ENCODE data around the gene NCOA6.

The NCOA6 gene

GRCh38 chr20:34829191-34829590, 3.7 kb upstream of the NCOA6 start:
- DNase-seq (no peak), ATAC-seq (ENCODE audit: insufficient read depth, low read depth) (no peak)
- peaks cover 3% of the 10 kb centered on the region; the same call in 1 of the 2 replicates for H3K36me3 ChIP-seq (ENCODE audit: insufficient read depth, low read length)
- no peak overlapping the region for H3K27ac ChIP-seq (ENCODE audit: low read length)
- H3K27me3 ChIP-seq (ENCODE audit: insufficient read depth, low read length, poor library complexity), result no peaks in the 10 kb centered on the region
- peaks cover 7% of the 10 kb centered on the region; the same call in 1 of the 2 replicates for H4K20me1 ChIP-seq (ENCODE audit: insufficient read depth, low read length)
- H3K79me2 ChIP-seq (ENCODE audit: insufficient read depth, low read length), result peaks cover 17% of the 10 kb centered on the region
- no peak overlapping the region for H3K9ac ChIP-seq (ENCODE audit: low read depth, low read length)
- H2AFZ ChIP-seq (ENCODE audit: low read depth, low read length), result no peak overlapping the region
- H3K4me1 ChIP-seq (ENCODE audit: insufficient read depth, low read length), result peaks cover 13% of the 10 kb centered on the region
- H3K4me3 ChIP-seq (ENCODE audit: low read depth in 1 of 2, low read length in 2 of 2), result no peak overlapping the region
- H3K4me2 ChIP-seq (ENCODE audit: insufficient read depth, low read length), result no peak overlapping the region
- no peaks in the 10 kb centered on the region for H3K9me3 ChIP-seq (ENCODE audit: insufficient read depth, low read length, severe bottlenecking)
- TF ChIP-seq CTCF (IDR thresholded peaks at IDR 0.05; ENCODE audit: borderline replicate concordance, extremely low read depth, low read length, poor library complexity, severe bottlenecking), result peak; percentile 21
- no peak for TF ChIP-seq EZH2 (IDR thresholded peaks at IDR 0.05; ENCODE audit: borderline replicate concordance, low read depth, low read length, severe bottlenecking)

GRCh38 chr20:34824806-34825529, 483 bp downstream of the NCOA6 start:
- Histone ChIP-seq H3K27ac (ENCODE audit: low read length) (peak overlapping the region; percentile 83), H4K20me1 (ENCODE audit: insufficient read depth, low read length) (peaks cover 37% of the 10 kb centered on the region), H3K79me2 (ENCODE audit: insufficient read depth, low read length) (peaks cover 58% of the 10 kb centered on the region), H3K4me3 (ENCODE audit: low read depth in 1 of 2, low read length in 2 of 2) (peak overlapping the region; percentile 70 to 85), H3K4me1 (ENCODE audit: insufficient read depth, low read length) (peaks cover 38% of the 10 kb centered on the region), H3K9me3 (ENCODE audit: insufficient read depth, low read length, severe bottlenecking) (no peaks in the 10 kb centered on the region), H3K36me3 (ENCODE audit: insufficient read depth, low read length) (peaks cover 3% of the 10 kb centered on the region), H3K4me2 (ENCODE audit: insufficient read depth, low read length) (peak overlapping the region; percentile 89), H2AFZ (ENCODE audit: low read depth, low read length) (peak overlapping the region; percentile 97), H3K27me3 (ENCODE audit: insufficient read depth, low read length, poor library complexity) (no peaks in the 10 kb centered on the region), H3K9ac (ENCODE audit: low read depth, low read length) (peak overlapping the region; percentile 88)
- DNase-seq (peak; percentile 75), ATAC-seq (ENCODE audit: insufficient read depth, low read depth) (peak; percentile 83)
- TF ChIP-seq CTCF (IDR thresholded peaks at IDR 0.05; ENCODE audit: borderline replicate concordance, extremely low read depth, low read length, poor library complexity, severe bottlenecking), result peak; percentile 32
- no peak for TF ChIP-seq EZH2 (IDR thresholded peaks at IDR 0.05; ENCODE audit: borderline replicate concordance, low read depth, low read length, severe bottlenecking)

- Histone ChIP-seq H3K4me1 (ENCODE audit: insufficient read depth, low read length) (peaks cover 38% of the 10 kb centered on the region), H3K9ac (ENCODE audit: low read depth, low read length) (peak overlapping the region; percentile 88), H3K4me3 (ENCODE audit: low read depth in 1 of 2, low read length in 2 of 2) (peak overlapping the region; percentile 70 to 85), H3K4me2 (ENCODE audit: insufficient read depth, low read length) (peak overlapping the region; percentile 89), H3K27me3 (ENCODE audit: insufficient read depth, low read length, poor library complexity) (no peaks in the 10 kb centered on the region), H3K27ac (ENCODE audit: low read length) (peak overlapping the region; percentile 83), H4K20me1 (ENCODE audit: insufficient read depth, low read length) (peaks cover 43% of the 10 kb centered on the region), H2AFZ (ENCODE audit: low read depth, low read length) (peak overlapping the region; percentile 97), H3K79me2 (ENCODE audit: insufficient read depth, low read length) (peaks cover 64% of the 10 kb centered on the region), H3K9me3 (ENCODE audit: insufficient read depth, low read length, severe bottlenecking) (no peaks in the 10 kb centered on the region), H3K36me3 (ENCODE audit: insufficient read depth, low read length) (peaks cover 3% of the 10 kb centered on the region)
- DNase-seq (peak; percentile 79), ATAC-seq (ENCODE audit: insufficient read depth, low read depth) (peak; percentile 67)
- TF ChIP-seq CTCF (IDR thresholded peaks at IDR 0.05; ENCODE audit: borderline replicate concordance, extremely low read depth, low read length, poor library complexity, severe bottlenecking), result no peak
- no peak for TF ChIP-seq EZH2 (IDR thresholded peaks at IDR 0.05; ENCODE audit: borderline replicate concordance, low read depth, low read length, severe bottlenecking)
Observed at GRCh38 chr20:34824452-34824805, 1.0 kb downstream of the NCOA6 start.

Data from DND-41 (cell line).